Measurements from ENCODE around the gene PRR7. TPM values are rescaled to one million over a fixed set of nuclear protein-coding genes. Genes with fewer than 3 reads are reported as not detected.

Gene PRR7
- total RNA-seq, 1 donor from 2014 or later: 2.1 TPM

GRCh38 chr5:177489119-177489716 is 42.6 kb downstream of the PRR7 start:
- Histone ChIP-seq H3K27ac (replicated peaks) (no peak overlapping the region), H3K36me3 (peaks cover 81% of the 10 kb centered on the region), H3K27me3 (ENCODE audit: low read depth) (peaks cover 38% of the 10 kb centered on the region), H3K9me3 (replicated peaks) (no peaks in the 10 kb centered on the region), H3K4me3 (no peak overlapping the region), H3K4me1 (peaks cover 28% of the 10 kb centered on the region)
- intact Hi-C loops (cut with micrococcal nuclease): no loop called here
- TF ChIP-seq CTCF (IDR thresholded peaks at IDR 0.05; ENCODE audit: borderline replicate concordance): no peak
- no peak for DNase-seq

GRCh38 chr5:177490311-177490991 is 43.8 kb downstream of the PRR7 start:
- Histone ChIP-seq H3K27ac (replicated peaks) (no peak overlapping the region), H3K36me3 (peaks cover 71% of the 10 kb centered on the region), H3K4me1 (peaks cover 40% of the 10 kb centered on the region), H3K4me3 (no peak overlapping the region), H3K27me3 (ENCODE audit: low read depth) (peaks cover 27% of the 10 kb centered on the region), H3K9me3 (replicated peaks) (no peaks in the 10 kb centered on the region)
- intact Hi-C loops (cut with micrococcal nuclease): no loop called here
- no peak for TF ChIP-seq CTCF (IDR thresholded peaks at IDR 0.05; ENCODE audit: borderline replicate concordance)
- DNase-seq: no peak

- TF ChIP-seq CTCF (IDR thresholded peaks at IDR 0.05; ENCODE audit: borderline replicate concordance): no peak
- peaks cover 65% of the 10 kb centered on the region for H3K36me3 ChIP-seq
These were observed 44.4 kb downstream of the PRR7 start for GRCh38 chr5:177490992-177491391.

GRCh38 chr5:177491429-177491945 is 44.9 kb downstream of the PRR7 start:
- Histone ChIP-seq H3K27me3 (ENCODE audit: low read depth) (peaks cover 17% of the 10 kb centered on the region), H3K4me1 (peaks cover 50% of the 10 kb centered on the region), H3K4me3 (no peak overlapping the region), H3K27ac (replicated peaks) (no peak overlapping the region), H3K36me3 (peaks cover 60% of the 10 kb centered on the region), H3K9me3 (replicated peaks) (no peaks in the 10 kb centered on the region)
- intact Hi-C loops (cut with micrococcal nuclease): no loop called here
- TF ChIP-seq CTCF (IDR thresholded peaks at IDR 0.05; ENCODE audit: borderline replicate concordance): peak; percentile 62
- no peak for DNase-seq

More at GRCh38 chr5:177490992-177491391, 44.4 kb downstream of the PRR7 start:
- H3K4me1 ChIP-seq: peaks cover 45% of the 10 kb centered on the region
- H3K9me3 ChIP-seq (replicated peaks): no peaks in the 10 kb centered on the region
- H3K27ac ChIP-seq (replicated peaks): no peak overlapping the region
- H3K4me3 ChIP-seq: no peak overlapping the region
- intact Hi-C loops (cut with micrococcal nuclease): no loop called here
- no peak for DNase-seq
- H3K27me3 ChIP-seq (ENCODE audit: low read depth): peaks cover 22% of the 10 kb centered on the region

- Histone ChIP-seq H3K9me3 (replicated peaks) (no peaks in the 10 kb centered on the region), H3K36me3 (peaks cover 59% of the 10 kb centered on the region), H3K27me3 (ENCODE audit: low read depth) (peaks cover 16% of the 10 kb centered on the region), H3K4me1 (peaks cover 57% of the 10 kb centered on the region), H3K4me3 (no peak overlapping the region), H3K27ac (replicated peaks) (no peak overlapping the region)
- TF ChIP-seq CTCF (IDR thresholded peaks at IDR 0.05; ENCODE audit: borderline replicate concordance): no peak
- DNase-seq: no peak
- intact Hi-C loops (cut with micrococcal nuclease): no loop called here
These were observed 45.6 kb downstream of the PRR7 start for GRCh38 chr5:177491983-177492746.
